GM18520 (cell line): ENCODE data around the gene CIBAR2.
A peak's percentile ranks its signal among the peaks of the same experiment; 100 is the strongest.
"Not testable (repeated sequence)": the region's sequence is repeated elsewhere in the genome, so short reads cannot be mapped to it uniquely, and the experiment has no call there.

Source experiments
- ATAC-seq: cut with Tn5 transposase; IDR thresholded peaks from one replicate; pipeline ENCODE4 v1.9.1; 2021; ENCODE audit not compliant: unreplicated experiment

Gene CIBAR2

DNA sequence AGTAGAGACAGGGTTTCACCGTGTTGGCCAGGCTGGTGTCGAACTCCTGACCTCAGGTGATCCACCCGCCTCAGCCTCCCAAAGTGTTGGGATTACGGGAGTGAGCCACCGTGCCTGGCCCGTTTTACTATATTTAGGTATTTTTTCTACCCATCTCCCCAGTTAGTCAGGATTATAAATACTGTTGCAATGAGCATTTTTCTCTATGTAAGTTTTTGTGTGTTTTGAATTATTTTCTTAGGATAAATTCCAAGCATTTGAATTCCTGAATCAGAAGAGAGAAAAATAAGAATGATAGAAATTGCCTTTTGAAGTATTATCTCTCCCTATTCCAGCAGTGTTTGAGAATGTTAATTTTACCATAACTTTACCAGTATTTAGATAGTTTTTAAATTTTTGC, 48.1 kb downstream of the CIBAR2 start:
- no peak for ATAC-seq

GRCh38 chr16:85062845-85063244, 49.4 kb downstream of the CIBAR2 start:
- no peak for ATAC-seq

DNA sequence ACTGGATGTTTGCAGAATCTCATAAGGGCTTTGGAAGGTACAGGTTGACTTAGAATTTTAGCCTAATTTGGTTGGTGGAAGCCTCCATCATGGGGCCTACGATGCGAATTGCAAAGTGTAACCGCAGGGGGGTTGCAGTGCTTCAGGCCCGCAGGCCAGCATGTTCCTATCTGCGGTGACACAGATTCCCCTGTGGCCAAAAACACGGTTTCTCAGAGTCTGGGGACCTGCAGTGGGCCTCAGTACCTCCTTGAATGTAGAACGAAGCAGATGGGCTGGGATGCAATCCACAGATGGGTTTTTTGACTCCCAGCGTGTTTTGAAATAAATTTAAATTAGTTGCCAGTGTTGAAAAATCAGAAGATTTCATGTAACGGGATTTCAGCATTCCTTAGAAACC, 49.9 kb downstream of the CIBAR2 start:
- ATAC-seq, result no peak

DNA sequence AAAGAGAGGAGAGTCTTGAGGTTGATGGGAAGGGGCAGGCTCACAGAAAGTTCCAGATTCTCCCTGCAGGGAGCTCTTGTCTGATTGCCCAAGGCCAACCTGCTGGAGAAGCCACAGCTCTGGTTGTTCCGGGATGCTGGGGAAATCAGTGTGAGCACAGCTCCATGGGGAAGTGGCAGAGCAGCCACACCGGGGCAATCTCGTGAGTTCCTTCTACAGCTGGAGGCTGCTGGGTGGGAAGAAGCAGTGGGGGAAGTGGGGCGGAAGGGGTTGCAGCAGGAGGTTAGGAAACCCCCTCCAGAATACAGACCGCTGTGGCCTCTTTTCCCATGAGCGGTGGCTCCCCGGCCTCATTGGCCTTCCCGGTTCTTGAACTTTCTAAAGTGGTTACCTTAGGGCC, 50.7 kb downstream of the CIBAR2 start:
- no peak for ATAC-seq

DNA sequence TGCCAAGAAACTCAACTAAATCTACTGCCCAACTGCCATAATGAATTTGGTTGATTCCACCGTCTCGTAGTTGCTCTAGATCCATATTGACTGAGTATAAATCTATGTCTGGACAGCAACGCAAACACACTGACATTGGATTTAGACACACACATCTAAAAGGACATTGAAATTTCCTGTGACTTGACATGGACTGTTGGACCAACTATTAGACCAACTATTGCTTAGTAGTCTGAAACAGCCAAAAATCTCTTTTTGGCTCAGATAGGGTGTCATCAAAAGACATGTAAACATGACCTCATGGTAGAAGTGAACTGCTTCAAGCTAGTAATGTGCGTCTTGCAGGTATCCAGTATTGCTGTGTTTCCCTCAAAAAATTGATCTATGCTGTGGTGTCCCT, 53.4 kb downstream of the CIBAR2 start:
- ATAC-seq, result no peak

- no peak for ATAC-seq
Observed at GRCh38 chr16:85057948-85058347, 54.3 kb downstream of the CIBAR2 start.

- no peak for ATAC-seq
Observed at GRCh38 chr16:85057212-85057889, 54.9 kb downstream of the CIBAR2 start.

- ATAC-seq, result no peak
Observed at GRCh38 chr16:85056211-85056748, 56.0 kb downstream of the CIBAR2 start.

DNA sequence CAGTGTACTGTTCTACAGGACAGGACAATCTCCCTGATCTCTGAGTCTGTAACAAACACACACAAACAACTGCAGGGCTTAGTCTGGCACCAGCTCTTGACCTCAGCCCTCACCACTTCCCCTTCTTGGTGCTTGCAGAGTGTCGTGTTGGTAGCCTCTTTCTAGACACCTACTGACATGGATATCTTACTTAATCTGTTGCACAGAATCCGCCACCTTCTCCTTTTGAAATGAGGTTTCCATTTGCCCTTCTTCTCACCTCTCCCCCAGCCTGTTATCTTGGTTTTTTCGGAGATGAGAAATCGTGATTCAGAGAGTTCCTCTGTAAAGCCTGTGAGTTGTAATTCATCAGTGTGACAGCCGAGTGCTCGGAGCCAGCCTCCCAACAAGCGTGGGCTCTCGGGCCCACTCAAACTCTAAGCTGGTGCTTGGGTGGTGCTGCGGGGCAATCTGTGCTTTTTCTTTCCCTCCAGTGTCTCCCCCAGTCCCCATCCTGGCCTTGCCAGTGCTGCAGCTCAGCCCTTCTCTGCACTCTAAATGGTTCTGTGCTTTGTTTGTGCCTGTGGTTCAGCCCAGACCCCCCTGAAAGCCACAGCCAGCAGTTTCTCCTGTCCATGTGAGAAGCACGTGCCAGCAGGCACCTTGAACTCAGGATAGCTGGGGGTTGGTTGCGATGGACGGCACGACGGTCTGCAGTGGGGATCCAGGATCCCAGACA, 56.6 kb downstream of the CIBAR2 start:
- peak; percentile 76 for ATAC-seq

DNA sequence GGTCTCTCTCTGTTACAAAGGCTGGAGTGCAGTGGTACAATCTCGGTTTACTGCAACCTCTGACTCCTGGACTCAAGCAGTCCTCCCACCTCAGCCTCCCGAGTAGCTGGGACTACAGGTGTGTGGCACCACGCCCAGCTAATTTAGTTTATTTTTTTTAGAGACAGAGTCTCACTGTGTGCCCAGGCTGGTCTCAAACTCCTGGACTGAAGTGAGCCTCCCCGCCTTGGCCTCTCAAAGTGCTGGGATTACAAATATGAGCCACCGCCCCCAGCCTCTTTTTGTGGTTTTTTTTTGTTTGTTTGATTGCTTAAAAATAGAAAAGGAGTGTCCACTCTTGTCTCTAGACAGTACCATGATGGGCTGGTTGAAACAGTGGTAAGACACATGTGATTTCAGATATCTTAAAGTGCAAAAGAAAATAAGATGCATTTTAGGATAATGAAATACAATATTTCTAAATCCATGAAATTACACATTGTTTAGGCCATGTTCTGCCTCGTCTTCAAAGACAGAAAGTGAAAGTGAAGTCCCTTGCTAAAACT, 57.3 kb downstream of the CIBAR2 start:
- ATAC-seq, result no peak

- ATAC-seq, result not testable (repeated sequence)
Observed at GRCh38 chr16:85054321-85054720, 58.0 kb downstream of the CIBAR2 start.

- ATAC-seq, result no peak
Observed at GRCh38 chr16:85052536-85052935, 59.7 kb downstream of the CIBAR2 start.

GRCh38 chr16:85051683-85052082, 60.6 kb downstream of the CIBAR2 start:
- ATAC-seq, result no peak

GRCh38 chr16:85051067-85051581, 61.1 kb downstream of the CIBAR2 start:
- ATAC-seq, result no peak

DNA sequence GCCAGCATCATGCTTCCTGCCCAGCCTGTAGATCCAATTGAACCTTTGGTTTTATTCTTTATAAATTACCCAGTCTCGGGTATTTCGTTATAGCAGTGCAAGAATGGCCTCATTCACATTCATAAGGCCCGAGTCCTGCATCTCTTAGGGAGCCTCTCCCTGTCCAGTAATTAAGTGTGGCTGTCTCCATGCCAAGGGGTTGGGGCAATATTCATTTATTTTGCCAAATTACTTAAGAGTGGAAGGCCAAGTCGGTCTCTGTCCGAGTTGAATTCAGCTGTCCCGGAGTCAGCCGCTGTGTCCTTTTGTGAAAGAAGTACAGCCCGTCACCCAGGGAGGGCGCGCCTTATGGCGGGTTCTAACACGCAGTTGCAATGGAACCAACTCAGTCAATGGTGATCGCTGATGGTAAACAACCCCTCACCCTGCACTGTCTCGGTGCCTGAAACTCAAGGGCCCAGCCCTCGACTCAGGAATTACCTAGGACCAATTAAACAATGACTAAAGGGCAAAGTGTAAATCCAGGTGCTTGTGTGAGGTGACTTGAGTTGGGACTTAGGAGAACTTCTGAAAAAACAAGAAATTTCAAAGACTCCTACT, 62.5 kb downstream of the CIBAR2 start:
- no peak for ATAC-seq

- ATAC-seq, result no peak
Observed at GRCh38 chr16:85048921-85049562, 63.2 kb downstream of the CIBAR2 start.
